ENCODE measurements around the gene EBF4.
"Not testable (repeated sequence)": the region's sequence is repeated elsewhere in the genome, so short reads cannot be mapped to it uniquely, and the experiment has no call there.

EBF4 gene

GRCh38 chr20:2672446-2672845, 20.1 kb upstream of the EBF4 start:
- no peak for FAIRE-seq
- no peak for DNase-seq (ENCODE audit: low spot score)

GRCh38 chr20:2673453-2673852, 19.1 kb upstream of the EBF4 start:
- FAIRE-seq (no peak), DNase-seq (ENCODE audit: low spot score) (no peak)

- no peak for DNase-seq (ENCODE audit: low spot score)
- FAIRE-seq: no peak
Observed at GRCh38 chr20:2680046-2680445, 12.5 kb upstream of the EBF4 start.

GRCh38 chr20:2682040-2682439, 10.5 kb upstream of the EBF4 start:
- not testable (repeated sequence) for FAIRE-seq; DNase-seq (ENCODE audit: low spot score)

GRCh38 chr20:2684817-2685216, 7.8 kb upstream of the EBF4 start:
- FAIRE-seq; DNase-seq (ENCODE audit: low spot score): not testable (repeated sequence)

GRCh38 chr20:2687514-2687913, 5.1 kb upstream of the EBF4 start:
- FAIRE-seq: no peak
- DNase-seq (ENCODE audit: low spot score): no peak

GRCh38 chr20:2688041-2688591, 4.5 kb upstream of the EBF4 start:
- DNase-seq (ENCODE audit: low spot score) (no peak), FAIRE-seq (no peak)

- DNase-seq (ENCODE audit: low spot score) (no peak), FAIRE-seq (no peak)
Observed at GRCh38 chr20:2690213-2690612, 2.4 kb upstream of the EBF4 start.

GRCh38 chr20:2690718-2691117, 1.9 kb upstream of the EBF4 start:
- FAIRE-seq: no peak
- no peak for DNase-seq (ENCODE audit: low spot score)

- FAIRE-seq: no peak
- no peak for DNase-seq (ENCODE audit: low spot score)
Observed at GRCh38 chr20:2691127-2691526, 1.5 kb upstream of the EBF4 start.

- FAIRE-seq (no peak), DNase-seq (ENCODE audit: low spot score) (no peak)
Observed at GRCh38 chr20:2691663-2692035, 931 bp upstream of the EBF4 start.

GRCh38 chr20:2692886-2693285, 306 bp downstream of the EBF4 start:
- FAIRE-seq (no peak), DNase-seq (ENCODE audit: low spot score) (no peak)

- no peak for FAIRE-seq
- no peak for DNase-seq (ENCODE audit: low spot score)
Observed at GRCh38 chr20:2693286-2694007, 867 bp downstream of the EBF4 start.

- FAIRE-seq: no peak
- DNase-seq (ENCODE audit: low spot score): no peak
Observed at GRCh38 chr20:2694008-2694471, 1.5 kb downstream of the EBF4 start.

GRCh38 chr20:2694519-2694918, 1.9 kb downstream of the EBF4 start:
- DNase-seq (ENCODE audit: low spot score) (no peak), FAIRE-seq (no peak)

- DNase-seq (ENCODE audit: low spot score) (no peak), FAIRE-seq (no peak)
Observed at GRCh38 chr20:2695206-2695983, 2.8 kb downstream of the EBF4 start.

- not testable (repeated sequence) for DNase-seq (ENCODE audit: low spot score); FAIRE-seq
Observed at GRCh38 chr20:2695984-2696525, 3.5 kb downstream of the EBF4 start.

GRCh38 chr20:2696646-2697045, 4.1 kb downstream of the EBF4 start:
- FAIRE-seq (no peak), DNase-seq (ENCODE audit: low spot score) (no peak)

GRCh38 chr20:2697768-2698167, 5.2 kb downstream of the EBF4 start:
- FAIRE-seq (no peak), DNase-seq (ENCODE audit: low spot score) (no peak)

GRCh38 chr20:2698186-2698817, 5.7 kb downstream of the EBF4 start:
- no peak for DNase-seq (ENCODE audit: low spot score)
- FAIRE-seq: no peak

GRCh38 chr20:2698912-2699311, 6.3 kb downstream of the EBF4 start:
- no peak for DNase-seq (ENCODE audit: low spot score)
- no peak for FAIRE-seq

Measured in RCC 7860 (cell line).